Mesodermal cell (in vitro differentiated cells): Measurements from ENCODE around the gene CYP3A4.
"Not testable (repeated sequence)": the region's sequence is repeated elsewhere in the genome, so short reads cannot be mapped to it uniquely, and the experiment has no call there.

Experiments used
- H3K27ac ChIP-seq: 2 replicates; pipeline ENCODE4 v1.7.0; 2013; ENCODE audit warnings: mild to moderate bottlenecking, low read depth, low read length, moderate library complexity; ENCODE audit not compliant: severe bottlenecking
- H3K36me3 ChIP-seq: 2 replicates; pipeline ENCODE4 v1.7.1; 2013; ENCODE audit warnings: mild to moderate bottlenecking, low read length, moderate library complexity; ENCODE audit not compliant: control insufficient read depth, insufficient read depth
- H3K4me1 ChIP-seq: one replicate; pipeline ENCODE4 v1.7.1; 2013; ENCODE audit warnings: mild to moderate bottlenecking, low read length; ENCODE audit not compliant: insufficient read depth, control insufficient read depth, poor library complexity, severe bottlenecking
- H3K4me3 ChIP-seq: 2 replicates; pipeline ENCODE4 v1.7.0; 2013; ENCODE audit warnings: low read length, control low read depth, mild to moderate bottlenecking; ENCODE audit not compliant: insufficient read depth, poor library complexity, severe bottlenecking; ENCODE audit errors: extremely low read depth
- H3K9me3 ChIP-seq: 2 replicates; pipeline ENCODE4 v1.7.1; 2013; ENCODE audit warnings: mild to moderate bottlenecking, low read length, moderate library complexity; ENCODE audit not compliant: control insufficient read depth
- WGBS, 2 experiments: methylation state at CpG; one replicate each; pipeline ENCODE4 v1.1.5; 2013; ENCODE audit warnings: missing lambda C conversion rate in 2 of 2; ENCODE audit not compliant: insufficient coverage in 2 of 2; 5-methylcytosine and 5-hydroxymethylcytosine counted together

The CYP3A4 gene

GRCh38 chr7:99752356-99752755, 31.6 kb downstream of the CYP3A4 start:
- 100% methylated on average over 2 of the region's 3 CpGs; no CpG with 5 or more reads in 1 of the 2 experiments for WGBS, 2 experiments
- Histone ChIP-seq H3K4me3 (no peak overlapping the region), H3K27ac (no peak overlapping the region), H3K9me3 (no peaks in the 10 kb centered on the region), H3K36me3 (no peaks in the 10 kb centered on the region), H3K4me1 (peaks cover 9% of the 10 kb centered on the region)

GRCh38 chr7:99751322-99752052, 32.5 kb downstream of the CYP3A4 start:
- H3K36me3 ChIP-seq, H3K4me3 ChIP-seq, H3K27ac ChIP-seq, H3K4me1 ChIP-seq, H3K9me3 ChIP-seq: not testable (repeated sequence)
- WGBS, 2 experiments: no CpG with 5 or more reads among the region's 5 CpGs

GRCh38 chr7:99748846-99749579, 35.0 kb downstream of the CYP3A4 start:
- Histone ChIP-seq H3K9me3 (no peaks in the 10 kb centered on the region), H3K27ac (no peak overlapping the region), H3K4me1 (peaks cover 9% of the 10 kb centered on the region), H3K4me3 (no peak overlapping the region), H3K36me3 (no peaks in the 10 kb centered on the region)
- WGBS, 2 experiments: 96% methylated on average over 3 of the region's 6 CpGs

GRCh38 chr7:99746915-99747314, 37.1 kb downstream of the CYP3A4 start:
- not testable (repeated sequence) for H3K4me3 ChIP-seq, H3K9me3 ChIP-seq, H3K36me3 ChIP-seq, H3K4me1 ChIP-seq, H3K27ac ChIP-seq
- 92% methylated on average over 2 of the region's 3 CpGs for WGBS, 2 experiments

GRCh38 chr7:99745395-99745794, 38.6 kb downstream of the CYP3A4 start:
- not testable (repeated sequence) for H3K4me3 ChIP-seq, H3K36me3 ChIP-seq, H3K9me3 ChIP-seq, H3K27ac ChIP-seq, H3K4me1 ChIP-seq
- WGBS, 2 experiments: 80% methylated on average over 1 of the region's 3 CpGs; no CpG with 5 or more reads in 1 of the 2 experiments

GRCh38 chr7:99742737-99743394, 41.1 kb downstream of the CYP3A4 start:
- 91 to 94% methylated on average over 4 of the region's 4 CpGs for WGBS, 2 experiments
- no peak overlapping the region for H3K27ac ChIP-seq
- no peaks in the 10 kb centered on the region for H3K9me3 ChIP-seq
- peaks cover 3% of the 10 kb centered on the region for H3K4me1 ChIP-seq
- H3K36me3 ChIP-seq: no peaks in the 10 kb centered on the region
- no peak overlapping the region for H3K4me3 ChIP-seq

GRCh38 chr7:99741441-99741795, 42.6 kb downstream of the CYP3A4 start:
- no peak overlapping the region for H3K27ac ChIP-seq
- WGBS, 2 experiments: 90 to 100% methylated on average over 1 to 2 of the region's 2 CpGs

GRCh38 chr7:99740573-99741440, 43.2 kb downstream of the CYP3A4 start:
- H3K4me3 ChIP-seq: no peak overlapping the region
- no peaks in the 10 kb centered on the region for H3K9me3 ChIP-seq
- H3K27ac ChIP-seq: no peak overlapping the region
- WGBS, 2 experiments: 89 to 92% methylated on average over 3 to 4 of the region's 5 CpGs
- no peaks in the 10 kb centered on the region for H3K36me3 ChIP-seq
- H3K4me1 ChIP-seq: peaks cover 8% of the 10 kb centered on the region

More at GRCh38 chr7:99741441-99741795, 42.6 kb downstream of the CYP3A4 start:
- no peaks in the 10 kb centered on the region for H3K9me3 ChIP-seq
- H3K4me1 ChIP-seq: peaks cover 8% of the 10 kb centered on the region
- H3K4me3 ChIP-seq: no peak overlapping the region
- no peaks in the 10 kb centered on the region for H3K36me3 ChIP-seq

GRCh38 chr7:99739699-99740572, 44.0 kb downstream of the CYP3A4 start:
- H3K36me3 ChIP-seq: no peaks in the 10 kb centered on the region
- WGBS, 2 experiments: 71 to 100% methylated on average over 1 of the region's 2 CpGs
- H3K9me3 ChIP-seq: no peaks in the 10 kb centered on the region
- H3K4me3 ChIP-seq: no peak overlapping the region
- H3K4me1 ChIP-seq: peaks cover 8% of the 10 kb centered on the region
- H3K27ac ChIP-seq: no peak overlapping the region
